ENCODE data around the gene TMEM30A.

Gene TMEM30A

DNA sequence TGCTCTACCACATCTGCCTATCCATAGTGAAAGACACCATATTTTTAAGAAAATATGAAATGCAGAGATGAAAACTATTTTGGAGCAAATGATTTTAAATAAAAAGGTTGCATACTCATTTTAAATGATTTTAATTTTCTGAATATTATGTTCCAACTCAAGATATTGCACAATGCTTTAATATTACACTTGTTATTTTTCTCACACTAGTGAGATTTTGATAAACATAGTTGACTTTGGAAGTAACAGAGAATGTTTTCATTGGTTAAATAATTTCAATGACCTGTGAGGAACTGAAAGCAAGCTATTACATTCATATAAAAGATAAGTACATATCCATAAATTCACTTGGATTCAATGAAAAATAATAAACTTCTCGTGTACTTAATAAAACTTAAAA lies 7.2 kb upstream of the TMEM30A start:
- DNase-seq (ENCODE audit: low read depth, low spot score): no peak

DNA sequence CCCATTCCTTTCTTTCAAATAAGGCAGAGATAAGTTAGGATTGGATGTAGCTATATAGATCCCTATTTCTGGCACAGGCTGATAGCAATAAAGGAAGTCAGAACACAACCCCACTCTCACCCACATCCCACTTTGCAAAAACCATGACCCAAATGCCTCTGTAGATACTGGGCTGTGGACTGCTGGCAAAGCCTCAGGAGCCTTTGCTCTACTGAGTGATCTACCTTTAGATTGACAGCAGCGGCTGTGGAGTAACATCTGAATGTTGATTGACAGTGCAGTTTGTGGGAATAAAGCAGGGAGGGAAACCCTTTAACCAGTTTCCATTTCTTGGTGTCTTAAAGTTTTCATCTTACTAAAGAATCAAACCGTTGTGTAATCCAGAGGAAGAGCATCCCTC lies 6.7 kb upstream of the TMEM30A start:
- DNase-seq (ENCODE audit: low read depth, low spot score): no peak

DNA sequence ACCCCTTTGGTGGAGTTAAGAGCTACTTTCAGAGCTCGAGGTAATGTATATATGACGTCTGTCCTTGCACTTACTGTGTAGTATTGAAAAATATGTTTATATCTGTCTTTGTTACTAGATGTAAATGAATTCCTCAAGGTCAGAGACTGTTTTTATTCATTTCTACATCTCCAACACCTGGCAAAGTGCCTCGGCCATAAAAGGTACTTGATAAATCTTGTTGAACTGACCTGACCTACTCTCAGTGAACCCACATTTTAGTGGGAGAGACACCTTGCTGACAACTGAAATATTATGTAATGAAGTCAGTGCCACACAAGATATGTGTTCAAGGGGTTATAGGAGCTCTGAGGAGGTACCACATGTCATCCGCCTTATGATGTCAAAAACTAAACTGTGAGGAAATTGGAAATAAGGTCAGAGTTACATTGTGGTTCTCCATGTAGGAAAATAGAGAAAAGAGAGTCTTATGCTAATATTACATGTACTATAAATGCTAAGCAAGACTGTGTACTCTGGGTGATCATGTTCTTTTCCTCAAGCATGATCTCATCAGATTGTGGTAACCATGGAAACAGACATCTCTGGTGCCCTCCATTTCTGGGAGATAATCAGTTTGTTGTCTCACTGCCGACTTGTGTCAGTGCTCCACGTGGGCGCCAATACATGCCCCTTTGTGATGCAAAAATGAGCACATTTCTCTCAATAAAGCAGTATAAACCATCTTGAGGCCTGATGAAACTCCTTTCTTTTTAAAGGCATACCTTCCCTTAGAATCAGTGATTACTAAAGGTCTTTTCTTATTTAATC lies 5.7 kb upstream of the TMEM30A start:
- DNase-seq (ENCODE audit: low read depth, low spot score): no peak

DNA sequence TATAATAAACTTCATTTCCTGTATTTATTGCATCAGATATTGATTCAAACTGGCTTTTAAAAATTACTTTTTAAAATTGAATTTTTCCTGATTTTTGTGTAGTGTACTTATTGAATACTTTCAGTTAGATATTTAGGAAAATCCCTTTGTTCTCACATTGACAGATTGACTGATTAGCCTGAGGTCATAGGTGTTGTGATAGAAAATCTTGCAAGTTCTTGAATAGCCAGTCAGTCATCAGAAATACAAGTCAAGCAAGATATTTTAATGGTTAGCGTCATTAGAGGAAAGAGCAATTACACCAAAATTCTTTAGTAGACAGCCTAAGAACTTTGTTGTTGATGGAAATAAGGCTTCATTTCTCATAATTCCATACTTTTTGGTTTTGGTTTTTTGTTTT lies 3.4 kb upstream of the TMEM30A start:
- DNase-seq (ENCODE audit: low read depth, low spot score): no peak

DNA sequence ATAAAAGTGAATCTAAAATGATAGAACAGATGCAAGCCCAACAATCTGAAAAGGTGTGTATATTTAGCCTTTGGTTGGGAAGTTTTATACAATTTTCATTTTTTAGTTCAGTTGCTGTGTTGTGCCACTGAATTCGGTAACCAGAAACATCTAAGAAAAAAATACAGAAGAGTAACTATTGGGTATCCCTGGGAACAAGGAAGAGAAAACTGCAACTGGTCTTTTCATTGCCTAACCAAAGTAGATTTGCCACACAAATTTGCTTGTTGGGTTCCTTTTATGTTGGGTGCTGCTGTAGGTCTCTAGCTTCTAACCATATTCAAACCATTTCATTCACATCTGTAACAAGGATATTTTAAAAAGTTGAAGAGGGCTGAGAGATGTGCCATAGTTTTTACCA lies 2.8 kb upstream of the TMEM30A start:
- no peak for DNase-seq (ENCODE audit: low read depth, low spot score)

DNA sequence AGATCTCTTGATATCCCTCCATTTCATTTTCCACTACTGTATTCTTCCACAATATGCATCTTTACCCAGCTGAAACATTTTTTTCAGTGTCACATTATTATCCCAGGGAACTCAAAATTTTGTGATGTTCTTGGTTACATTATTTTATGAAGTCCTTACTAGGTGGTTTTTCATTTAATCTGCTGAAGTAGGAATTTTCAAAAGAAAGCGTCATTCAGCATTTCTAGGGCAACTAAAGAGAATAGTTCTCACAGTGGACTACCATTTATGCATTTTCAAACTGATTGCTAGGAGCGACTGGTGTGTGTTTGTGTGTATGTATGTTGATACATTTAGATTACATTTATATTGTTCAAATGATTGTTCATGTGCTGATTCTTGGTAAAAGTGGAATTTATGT lies 2.4 kb upstream of the TMEM30A start:
- DNase-seq (ENCODE audit: low read depth, low spot score): no peak

DNA sequence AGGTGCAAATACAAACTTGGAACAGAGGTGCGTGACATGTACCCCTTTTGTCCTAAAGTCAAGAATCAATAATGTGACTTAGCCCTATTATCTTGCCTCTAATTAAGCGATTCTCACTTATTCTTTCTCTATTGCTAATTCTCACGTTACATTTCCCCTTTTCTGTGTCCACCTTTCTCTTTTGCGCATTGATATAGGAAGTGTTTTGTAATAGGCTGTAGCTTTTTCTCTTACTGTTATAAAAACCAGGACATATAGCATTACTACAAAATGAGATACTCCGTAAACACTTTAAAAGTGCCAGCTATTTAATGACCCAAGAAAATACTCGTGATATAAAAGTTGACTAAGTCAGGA lies 669 bp upstream of the TMEM30A start:
- DNase-seq (ENCODE audit: low read depth, low spot score): no peak

DNA sequence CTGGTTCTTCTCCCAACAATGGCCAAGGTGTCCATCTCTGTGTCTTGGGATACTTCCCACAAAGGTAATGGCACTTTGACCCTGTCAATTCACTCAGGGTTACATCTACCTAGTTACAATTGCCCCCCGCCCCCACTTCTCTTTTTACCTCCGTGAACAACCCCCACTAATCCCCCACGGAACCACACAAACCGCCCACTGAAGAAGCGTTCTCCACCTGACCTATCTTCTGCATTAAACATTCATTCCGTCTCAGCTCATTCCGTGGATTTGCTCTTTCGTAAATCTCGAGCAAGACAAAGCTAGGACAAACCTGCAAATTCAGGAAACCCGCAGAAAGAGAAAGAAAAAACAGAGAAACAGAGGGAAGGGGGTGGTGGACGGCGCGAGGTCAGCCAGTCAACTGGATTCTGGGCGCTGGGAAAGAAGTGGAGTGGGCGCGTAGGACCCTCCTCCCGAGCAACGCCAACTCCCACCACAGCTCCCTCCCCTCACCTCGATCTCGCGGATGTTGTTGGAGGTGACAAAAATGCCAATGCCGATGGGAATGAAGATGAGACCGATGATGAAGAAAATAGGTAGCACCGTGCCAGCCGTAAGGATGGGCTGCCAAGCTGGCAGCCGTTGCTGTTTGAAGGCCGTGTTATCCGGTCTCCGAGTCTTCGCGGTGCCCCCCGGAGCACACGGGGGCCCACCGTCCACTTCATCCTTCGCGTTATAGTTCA lies 523 bp downstream of the TMEM30A start:
- no peak for DNase-seq (ENCODE audit: low read depth, low spot score)

DNA sequence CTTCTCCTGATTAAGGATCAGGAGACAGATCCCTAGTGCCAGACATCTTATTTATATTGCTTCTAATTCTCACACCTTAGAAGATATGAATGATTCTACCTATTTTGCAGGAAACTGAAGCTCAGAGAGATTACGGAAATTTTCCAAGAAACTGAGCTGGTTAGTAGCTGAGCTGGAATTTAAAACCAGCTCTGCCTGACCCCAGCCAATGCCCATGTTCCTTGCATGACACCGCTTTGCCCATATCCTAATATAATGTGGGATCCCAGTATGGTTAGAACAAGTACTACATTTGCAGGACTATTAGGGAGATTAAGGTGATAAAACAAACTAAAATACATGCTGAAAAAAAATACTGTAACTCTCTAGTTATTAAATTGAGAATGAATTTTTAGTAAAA lies 1.9 kb downstream of the TMEM30A start:
- no peak for DNase-seq (ENCODE audit: low read depth, low spot score)

DNA sequence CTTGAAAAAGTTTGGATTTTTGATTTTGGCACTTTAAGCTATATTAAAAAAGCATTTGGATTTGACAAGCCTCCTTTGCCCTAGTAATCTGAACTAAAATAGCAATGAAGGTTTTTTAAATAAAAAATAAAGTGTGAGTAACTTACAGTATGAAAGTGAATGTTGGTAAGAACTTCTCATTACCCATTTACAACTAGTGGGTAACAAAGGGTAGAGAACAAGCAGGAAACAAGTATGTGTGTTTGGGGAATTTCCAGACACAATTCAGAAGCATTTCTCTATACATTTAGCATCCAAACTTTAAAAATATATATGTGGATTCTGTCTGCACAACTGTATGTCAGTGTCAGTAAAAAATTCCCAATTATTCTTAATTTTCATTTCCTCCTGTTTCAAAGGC lies 2.9 kb downstream of the TMEM30A start:
- DNase-seq (ENCODE audit: low read depth, low spot score): no peak

DNA sequence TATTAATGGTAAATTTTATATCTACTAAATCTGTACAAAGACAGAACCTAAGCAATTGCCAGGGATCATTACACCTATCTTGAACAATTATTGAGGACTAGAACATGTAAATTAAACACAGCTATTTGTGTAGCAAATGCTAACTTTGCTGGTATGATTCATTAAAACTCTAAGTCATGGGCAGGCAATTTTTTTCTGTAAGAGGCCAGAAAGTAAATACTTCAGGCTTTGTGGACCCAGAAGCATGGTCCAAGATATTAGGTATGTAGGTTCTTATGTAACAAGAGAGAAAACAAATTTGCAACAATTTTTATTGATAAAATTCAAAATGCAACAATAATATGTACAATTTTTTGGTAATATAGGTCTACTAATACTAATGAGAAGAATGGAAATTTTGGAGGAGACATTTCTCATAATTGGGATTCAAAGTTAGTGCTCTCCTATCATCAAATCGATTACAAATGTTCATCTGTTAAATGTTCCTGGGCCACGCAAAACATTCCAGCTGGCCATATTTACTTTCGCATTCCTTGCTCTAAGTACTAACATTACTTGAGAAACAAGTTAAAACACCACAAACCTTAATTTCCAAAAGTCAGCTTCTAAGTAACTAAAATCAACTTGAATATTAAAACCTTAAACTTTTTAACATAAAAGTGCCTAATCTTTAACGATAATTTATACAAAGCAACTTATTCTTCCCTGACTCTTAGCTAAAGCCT lies 4.3 kb downstream of the TMEM30A start:
- DNase-seq (ENCODE audit: low read depth, low spot score): no peak

DNA sequence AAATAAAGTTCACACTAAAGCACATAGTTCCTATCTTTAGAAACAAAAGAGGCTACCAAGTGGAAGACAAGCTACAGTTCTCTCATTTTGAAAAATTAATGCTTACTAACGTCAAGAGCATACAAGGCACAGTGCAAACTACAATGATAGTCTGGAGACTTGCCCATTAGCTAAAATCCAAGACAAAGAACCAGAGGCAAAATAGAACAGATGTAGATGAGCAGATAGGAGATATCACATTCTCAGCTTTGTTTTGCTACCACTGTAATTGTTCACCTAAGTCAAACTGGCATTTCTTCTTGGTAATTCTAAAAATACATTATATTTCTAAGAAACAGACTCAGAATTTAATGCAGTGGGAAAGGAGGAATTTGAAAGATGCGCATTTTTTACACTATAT lies 5.2 kb downstream of the TMEM30A start:
- no peak for DNase-seq (ENCODE audit: low read depth, low spot score)

DNA sequence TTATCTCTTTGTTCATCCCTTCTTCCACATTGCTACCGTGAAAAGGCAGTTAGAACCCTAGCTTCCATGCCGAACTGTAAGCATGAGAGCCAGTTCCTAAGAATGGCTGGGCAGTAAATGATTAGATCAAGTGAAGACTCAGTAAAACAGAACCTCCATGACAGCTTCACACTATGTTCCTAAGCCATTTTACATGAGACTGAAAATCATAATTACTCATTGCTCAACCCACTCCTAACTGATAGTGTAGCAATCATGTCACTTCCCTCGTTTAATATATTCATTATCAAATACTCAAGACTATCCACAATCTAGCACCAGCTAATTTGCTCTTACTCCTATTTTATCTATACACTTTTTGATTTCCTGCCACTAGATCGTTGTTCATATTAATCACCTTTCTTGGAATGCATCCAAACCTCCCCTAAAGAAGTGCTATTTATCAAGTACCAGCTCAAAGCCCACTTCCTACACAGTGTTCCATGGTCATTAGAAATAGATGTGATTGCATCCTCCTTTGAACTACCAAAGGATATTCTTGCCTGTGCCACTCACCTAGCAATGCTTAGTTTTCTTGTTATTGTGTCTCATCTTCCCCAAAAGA lies 6.0 kb downstream of the TMEM30A start:
- DNase-seq (ENCODE audit: low read depth, low spot score): no peak

DNA sequence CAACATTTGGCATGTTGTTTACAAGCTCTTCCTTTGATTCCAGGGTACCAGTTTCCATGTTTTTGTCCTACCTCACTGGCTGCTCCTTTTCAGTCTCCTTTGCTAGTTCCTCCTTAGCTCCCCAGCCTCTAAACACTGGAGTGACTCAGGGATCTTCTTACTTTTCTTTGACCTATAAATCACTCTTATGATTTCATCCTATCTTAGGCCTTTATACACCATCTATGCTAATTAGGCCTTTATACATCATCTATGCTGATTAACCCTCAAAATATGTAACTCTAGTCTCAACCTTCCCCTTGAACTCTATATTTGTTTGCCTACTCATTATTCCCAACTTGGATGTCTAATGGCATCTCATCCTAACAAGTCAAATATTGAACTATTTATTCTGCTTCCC lies 9.5 kb downstream of the TMEM30A start:
- DNase-seq (ENCODE audit: low read depth, low spot score): no peak

DNA sequence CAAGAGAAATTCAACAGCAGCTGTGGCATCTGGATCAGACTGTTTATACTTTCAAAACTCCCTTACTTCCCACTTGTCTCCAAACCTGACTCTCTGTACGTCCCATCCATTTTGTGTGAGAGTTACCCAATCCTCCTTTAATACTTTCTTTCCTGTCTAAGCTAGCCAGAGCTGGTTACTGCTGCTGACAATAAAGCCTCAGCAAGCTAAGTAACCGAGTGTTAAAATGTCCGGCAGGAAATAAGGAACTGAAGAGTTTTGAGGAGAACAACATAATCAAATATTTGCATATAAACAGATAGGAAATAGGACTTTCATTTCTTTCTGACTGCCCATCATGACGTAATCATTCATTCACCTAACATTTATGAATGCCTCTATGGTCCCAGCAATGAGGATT lies 11.6 kb downstream of the TMEM30A start:
- DNase-seq (ENCODE audit: low read depth, low spot score): no peak

DNA sequence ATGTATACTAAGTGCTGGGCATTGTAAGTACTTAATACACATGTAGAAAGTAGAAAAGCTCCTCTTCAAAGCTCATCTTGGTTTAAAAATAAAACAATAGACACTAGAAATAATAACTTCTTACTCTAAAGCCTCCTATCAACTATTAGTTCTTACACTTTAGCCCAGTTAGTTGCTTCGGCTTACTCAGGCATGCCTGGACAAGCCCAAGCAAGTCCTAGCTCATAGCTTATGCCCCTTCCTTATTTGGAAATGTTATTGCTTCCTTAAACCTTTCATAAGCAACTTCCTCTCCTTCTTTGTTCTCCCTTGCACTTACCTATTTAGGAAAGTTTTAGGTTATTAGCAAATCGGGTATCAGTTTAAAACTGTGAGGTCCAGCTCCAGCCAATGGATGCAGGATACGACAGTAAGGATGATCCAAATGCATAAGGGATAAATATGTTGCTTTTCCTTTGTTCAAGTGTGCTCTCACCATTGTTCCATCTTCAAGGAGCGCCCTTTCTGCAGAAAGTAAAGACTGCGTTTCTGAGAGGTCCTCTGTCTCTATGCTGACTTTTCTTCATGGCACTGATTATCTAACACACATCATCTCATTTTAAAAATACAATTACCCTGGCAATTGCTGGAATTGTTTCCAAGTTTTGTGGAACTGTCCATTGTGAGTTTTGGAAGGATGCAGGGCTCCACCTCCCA lies 12.3 kb downstream of the TMEM30A start:
- DNase-seq (ENCODE audit: low read depth, low spot score): no peak

DNA sequence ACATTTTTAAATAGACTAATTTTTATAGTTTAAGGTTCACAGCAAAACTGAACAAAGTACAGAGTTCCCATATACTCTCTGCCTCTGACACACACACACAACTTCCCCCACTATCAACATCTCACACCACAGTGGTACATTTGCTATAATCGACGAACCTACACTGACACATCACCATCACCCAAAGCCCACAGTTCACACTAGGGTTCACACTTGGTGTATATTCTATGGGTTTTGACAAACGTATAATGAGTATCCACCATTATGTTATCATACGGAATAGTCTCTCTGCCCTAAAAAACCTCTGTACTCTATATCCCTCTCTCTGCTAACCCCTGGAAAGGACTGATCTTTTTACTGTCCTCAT lies 15.6 kb downstream of the TMEM30A start:
- DNase-seq (ENCODE audit: low read depth, low spot score): no peak

DNA sequence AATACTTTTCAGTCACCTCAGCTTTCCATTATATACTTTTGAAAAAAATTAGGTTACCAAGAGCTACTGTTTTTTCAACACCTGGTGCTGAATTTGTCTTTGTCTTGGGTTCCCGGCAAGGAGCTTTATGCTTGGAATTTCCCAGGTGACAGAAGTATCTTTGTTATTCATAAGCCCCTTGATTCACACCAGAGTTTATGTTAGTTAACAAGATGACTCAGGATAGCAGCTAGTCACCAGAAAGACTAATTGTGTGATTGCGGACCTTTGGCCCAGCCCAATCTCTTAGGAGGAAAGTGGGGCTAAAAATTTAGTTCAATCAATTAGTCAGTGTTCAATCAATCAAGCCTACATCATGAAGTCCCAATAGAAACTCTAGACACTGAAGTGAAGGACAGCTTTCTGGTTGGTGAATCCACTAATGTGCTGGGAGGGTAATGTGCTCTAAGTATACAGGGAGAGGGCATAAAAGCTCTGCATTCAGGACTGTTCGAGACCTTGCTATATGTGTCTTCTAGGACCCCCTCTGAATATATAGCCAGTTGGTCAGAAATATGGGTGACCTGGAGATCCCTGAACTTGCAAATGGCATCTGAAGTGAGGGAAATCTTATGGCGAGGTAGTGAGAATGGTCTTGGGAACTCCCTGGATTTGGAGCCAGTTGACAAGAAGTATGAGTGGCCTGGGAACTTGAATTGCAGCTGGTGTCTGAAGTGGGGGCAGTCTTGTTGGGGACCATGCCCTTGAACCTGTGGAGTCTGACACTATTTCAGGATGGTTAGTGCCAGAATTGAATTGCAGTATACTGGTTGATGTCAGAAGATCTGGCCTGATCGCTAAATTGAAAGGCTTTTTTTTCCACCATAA lies 16.2 kb downstream of the TMEM30A start:
- peak; percentile 69 for DNase-seq (ENCODE audit: low read depth, low spot score)

DNA sequence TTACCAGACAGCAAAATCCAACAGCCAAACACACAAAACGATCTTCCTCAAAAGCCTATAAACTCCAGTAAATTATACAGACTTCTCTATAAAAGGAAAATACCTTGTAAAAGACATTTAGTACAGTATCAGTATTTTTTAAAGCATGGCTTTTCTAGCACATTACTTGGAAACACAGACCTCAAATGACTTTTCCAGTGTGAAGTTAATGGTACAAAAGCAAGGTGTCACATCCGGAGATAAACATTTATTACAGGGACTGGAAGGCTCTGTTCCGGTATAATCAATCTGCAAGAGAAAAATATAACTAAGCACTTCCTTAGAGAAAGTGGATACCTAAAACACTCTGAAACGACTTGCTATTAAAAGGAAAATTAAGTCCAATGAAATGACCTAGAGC lies 17.1 kb downstream of the TMEM30A start:
- no peak for DNase-seq (ENCODE audit: low read depth, low spot score)

DNA sequence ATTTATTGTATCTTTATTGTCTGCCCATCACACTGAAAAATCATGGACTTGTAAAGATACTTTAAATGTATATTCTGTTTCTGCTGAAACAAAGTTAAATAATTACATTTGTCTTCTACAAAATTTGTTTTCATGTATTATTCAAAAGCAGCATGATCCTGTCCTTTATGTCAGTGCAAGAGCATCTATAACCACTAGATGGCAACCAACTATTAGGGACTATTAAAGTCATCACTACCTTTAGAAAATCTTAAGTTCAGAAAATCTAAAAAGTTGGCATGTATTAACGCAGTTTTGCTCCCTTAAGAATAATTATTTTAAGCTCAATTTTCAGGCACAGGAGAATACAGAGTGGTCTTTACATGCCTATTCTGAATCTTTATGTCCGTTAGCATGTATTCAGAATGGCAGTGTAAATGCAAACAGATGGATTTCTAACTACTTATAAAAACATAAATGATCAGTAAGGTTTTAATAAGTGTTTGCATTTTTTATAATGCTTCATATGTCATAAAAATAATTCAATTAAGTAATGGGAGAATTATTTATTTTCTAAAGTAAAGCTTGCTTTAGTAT lies 17.8 kb downstream of the TMEM30A start:
- no peak for DNase-seq (ENCODE audit: low read depth, low spot score)

DNA sequence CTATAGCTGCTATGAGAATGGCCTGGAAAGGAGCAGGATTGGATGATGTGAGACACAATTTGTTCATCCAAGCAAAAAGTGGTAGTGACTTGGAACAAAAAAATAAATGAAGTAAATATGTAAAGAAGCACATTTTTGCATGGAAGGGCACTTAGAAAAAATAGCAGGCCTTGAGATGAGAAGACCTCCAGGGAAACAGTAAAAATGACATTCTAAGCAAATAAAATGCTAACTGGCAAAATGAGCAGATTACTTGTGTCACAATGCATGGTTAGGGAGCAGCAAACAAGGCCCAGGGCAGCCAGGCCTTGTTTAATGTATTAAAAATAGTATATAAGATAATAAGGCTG lies 21.2 kb downstream of the TMEM30A start:
- no peak for DNase-seq (ENCODE audit: low read depth, low spot score)
